Lung microvascular endothelial cell (primary cell): ENCODE data around the gene GGA1. TPM values are rescaled to one million over a fixed set of nuclear protein-coding genes. Genes with fewer than 3 reads are reported as not detected.
"Not testable (repeated sequence)": the region's sequence is repeated elsewhere in the genome, so short reads cannot be mapped to it uniquely, and the experiment has no call there.

ENCODE experiments used
- DNase-seq, 2 donors: peaks; one replicate each; pipeline versions ENCODE4 v3.0.0 to v3.0.0-alpha.2; 2010; ENCODE audit warnings: low read depth in 2 of 2
- total RNA-seq: library from RNA; depleted of rRNA; stranded (reverse); fragments of >200 nt; gene quantifications from 2 replicates; pipeline ENCODE4 v1.2.1, GENCODE V29; 2014

The GGA1 gene
- total RNA-seq, 1 donor from 2014 or later: 85.3 TPM

GRCh38 chr22:37607935-37608476 lies 628 bp upstream of the GGA1 start:
- DNase-seq: no peak

DNA sequence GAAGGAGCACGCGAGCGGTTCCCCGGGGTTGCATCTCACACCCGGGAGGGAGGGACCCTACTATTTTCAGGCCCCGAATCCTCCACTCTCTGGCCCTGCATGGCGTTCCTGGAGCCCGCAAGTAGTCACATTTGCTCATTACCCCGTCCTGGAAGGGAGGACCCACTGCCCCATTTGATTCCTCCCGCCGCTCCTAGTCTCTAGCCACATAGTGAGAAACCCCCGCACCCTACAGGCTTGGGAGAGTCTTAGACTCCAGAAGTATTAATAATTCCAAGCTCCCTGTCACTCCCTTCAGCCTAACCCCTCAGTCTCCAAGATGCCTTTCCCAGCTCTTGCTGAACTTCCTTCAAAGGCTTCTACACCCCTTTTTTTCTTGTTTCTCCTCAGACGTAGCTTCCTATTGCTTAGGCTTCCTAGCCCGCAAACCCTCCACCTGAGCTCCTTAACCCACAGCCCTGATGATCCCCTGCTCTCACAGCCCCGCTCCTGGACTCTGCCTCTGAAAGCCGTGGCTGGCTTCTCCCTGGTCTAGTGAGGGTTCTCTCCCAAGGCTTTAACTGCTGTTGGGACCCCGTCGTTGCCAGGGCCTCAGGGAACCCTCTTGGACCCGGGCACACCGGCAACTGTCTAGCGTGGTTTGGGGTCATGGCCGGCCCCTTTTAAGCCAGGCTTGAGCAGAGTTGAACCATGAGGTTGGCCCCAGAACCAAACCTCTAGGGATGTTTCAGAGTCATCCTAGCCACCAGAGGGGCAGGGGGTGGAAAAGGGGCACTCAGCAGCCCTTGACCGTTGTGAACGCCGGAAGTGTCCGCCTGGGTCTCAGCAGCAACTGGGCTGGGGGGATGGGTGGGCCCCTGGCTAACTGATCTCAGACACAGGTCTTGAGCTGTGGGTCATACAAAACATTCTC lies 862 bp downstream of the GGA1 start:
- DNase-seq: peak; percentile 13 to 29

DNA sequence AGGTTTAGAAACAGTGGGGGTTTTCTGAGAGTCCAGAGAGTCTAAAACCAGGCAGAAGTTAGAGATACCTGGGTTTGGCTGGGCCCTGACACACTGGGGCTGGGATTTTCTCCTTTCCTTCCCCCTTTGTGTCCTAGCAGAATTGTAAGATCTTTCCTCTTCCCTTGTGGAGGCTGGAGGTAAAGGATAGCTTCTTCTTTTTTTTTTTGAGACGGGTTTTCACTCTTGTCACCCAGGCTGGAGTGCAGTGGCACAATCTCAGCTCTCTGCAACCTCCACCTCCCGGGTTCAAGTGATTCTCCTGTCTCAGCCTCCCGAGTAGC lies 1.5 kb downstream of the GGA1 start:
- not testable (repeated sequence) for DNase-seq

GRCh38 chr22:37610480-37611129 lies 2.0 kb downstream of the GGA1 start:
- peak in 1 of 2 donors; percentile 22 for DNase-seq

- no peak for DNase-seq
Measured at GRCh38 chr22:37611207-37611606, 2.6 kb downstream of the GGA1 start.

- DNase-seq: no peak
Measured at GRCh38 chr22:37616201-37617083, 7.8 kb downstream of the GGA1 start.

DNA sequence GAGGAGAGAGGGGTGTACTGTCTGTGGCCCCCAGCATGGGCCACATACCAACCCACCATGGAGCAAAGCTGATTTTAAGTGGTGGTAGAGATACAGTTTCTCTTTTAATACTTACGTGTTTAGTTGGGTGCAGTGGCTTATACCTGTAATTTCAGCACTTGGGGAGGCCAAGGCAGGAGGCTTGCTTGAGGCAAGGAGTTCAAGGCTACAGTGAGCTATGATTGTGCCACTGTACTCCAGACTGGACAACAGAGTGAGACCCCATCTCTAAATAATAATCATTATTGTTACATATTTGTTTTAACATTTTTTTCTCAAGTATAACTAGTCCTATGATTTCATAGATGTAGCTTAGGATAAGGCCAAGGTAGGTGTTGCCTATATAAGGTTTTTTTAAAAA lies 8.8 kb downstream of the GGA1 start:
- DNase-seq: no peak

GRCh38 chr22:37618072-37618656 lies 9.5 kb downstream of the GGA1 start:
- no peak for DNase-seq

GRCh38 chr22:37618674-37619073 lies 10.0 kb downstream of the GGA1 start:
- DNase-seq: no peak

DNA sequence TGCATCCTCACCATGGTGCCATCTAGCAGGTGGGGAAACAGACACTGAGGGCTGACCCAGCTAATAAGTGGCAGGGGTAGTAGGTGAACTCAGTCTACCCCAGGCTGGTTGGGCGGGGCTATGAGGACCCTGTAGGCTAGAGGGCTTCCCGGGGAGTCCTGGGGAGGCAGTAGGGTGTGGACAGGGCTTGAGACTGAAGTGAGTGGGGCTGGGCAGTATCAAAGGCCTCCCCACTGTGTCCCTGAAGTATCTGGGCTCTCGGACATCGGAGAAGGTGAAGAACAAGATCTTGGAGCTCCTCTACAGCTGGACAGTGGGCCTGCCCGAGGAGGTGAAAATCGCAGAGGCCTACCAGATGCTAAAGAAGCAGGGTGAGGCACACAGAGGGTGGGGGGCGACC lies 11.4 kb downstream of the GGA1 start:
- DNase-seq: no peak

DNA sequence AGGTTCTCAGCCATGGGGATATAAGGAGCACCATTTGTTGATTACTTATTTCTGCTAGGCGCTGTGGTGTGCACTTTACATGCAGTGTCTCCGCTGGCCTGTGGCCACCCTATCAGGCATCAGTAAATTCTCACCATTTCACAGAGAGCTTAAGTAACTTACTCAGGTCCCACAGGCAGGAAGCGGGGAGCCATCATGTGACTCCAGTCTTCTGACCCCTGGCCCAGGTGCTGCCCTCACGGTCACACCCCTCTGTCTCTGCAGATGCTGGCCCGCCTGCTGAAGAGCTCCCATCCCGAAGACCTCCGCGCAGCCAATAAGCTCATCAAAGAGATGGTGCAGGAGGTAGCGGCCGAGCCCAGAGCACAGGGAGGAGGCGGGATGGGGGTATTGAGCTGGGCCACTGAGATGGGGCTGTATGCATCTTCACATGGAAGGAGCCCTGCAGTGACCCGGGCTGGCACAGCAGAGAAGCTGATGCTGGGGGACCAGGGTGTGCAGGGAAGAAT lies 12.8 kb downstream of the GGA1 start:
- no peak for DNase-seq

DNA sequence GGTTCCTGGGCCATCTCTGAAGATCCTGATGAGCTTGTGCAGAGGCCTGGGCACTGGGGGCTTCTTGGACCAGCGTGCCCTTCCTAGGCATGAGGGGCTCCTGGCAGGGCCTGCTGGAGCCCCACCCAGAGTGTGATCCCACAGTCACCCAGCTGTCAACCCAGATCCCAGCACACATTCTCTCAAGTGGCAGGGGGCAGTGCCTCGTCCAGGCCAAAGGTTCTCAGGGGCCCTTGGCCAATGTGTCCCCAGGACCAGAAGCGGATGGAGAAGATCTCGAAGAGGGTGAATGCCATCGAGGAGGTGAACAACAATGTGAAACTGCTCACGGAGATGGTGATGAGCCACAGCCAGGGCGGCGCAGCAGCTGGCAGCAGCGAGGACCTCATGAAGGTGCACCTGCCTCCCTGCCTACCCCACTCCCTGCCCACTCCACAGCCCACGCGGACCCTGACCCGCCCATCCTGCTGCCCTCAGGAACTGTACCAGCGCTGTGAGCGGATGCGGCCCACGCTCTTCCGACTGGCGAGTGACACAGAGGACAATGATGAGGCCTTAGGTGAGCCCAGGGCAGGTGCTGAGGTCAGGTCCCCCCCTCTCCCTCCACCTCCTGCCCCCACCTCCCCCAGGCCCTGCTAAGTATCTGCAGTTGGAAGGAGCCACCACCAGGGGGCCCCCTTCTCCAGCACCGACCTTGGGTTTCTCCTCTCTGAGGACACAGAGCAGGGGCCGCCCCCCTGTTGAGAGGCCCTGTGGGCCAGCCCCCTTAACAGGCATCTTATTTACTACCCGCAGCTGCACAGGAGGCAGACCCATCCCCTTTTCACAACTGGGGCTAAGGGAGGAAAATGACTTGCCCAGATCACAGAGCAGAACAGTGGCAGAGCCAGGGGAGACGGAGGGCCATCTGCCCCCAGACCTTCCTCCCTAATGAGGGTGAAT lies 14.7 kb downstream of the GGA1 start:
- peak; percentile 51 to 69 for DNase-seq

DNA sequence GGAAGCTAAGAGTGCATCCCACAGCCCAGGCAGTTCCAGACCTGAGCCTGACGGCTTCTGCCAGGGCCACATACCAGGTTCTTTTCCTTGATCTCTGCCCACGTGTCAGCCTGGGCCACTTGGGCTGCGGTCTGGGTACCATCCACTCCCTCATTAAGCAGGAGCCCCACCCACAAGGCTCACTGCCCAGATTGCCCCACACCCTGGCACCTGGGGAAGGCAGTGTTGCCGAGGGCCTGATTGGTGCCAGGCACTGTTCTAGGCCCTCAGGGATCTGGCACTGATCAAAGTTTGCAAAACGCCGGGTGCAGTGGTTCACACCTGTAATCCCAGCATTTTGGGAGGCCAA lies 15.4 kb downstream of the GGA1 start:
- DNase-seq: no peak

DNA sequence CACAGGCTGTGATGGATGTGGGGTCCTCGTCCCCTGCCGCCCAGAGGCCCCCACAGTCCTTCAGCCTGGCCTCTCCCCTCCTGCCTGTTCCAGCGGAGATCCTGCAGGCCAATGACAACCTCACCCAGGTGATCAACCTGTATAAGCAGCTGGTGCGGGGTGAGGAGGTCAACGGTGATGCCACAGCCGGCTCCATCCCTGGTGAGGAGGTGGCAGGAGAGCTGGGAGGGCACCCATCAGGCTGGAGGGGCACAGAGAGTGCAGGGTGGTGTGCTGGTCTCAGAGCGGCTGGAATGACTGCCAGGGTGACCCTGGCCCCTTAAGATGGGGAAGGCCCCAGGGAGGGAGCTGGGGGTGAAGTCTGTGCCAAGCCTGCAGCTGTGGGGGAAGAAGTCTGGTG lies 16.2 kb downstream of the GGA1 start:
- no peak for DNase-seq

DNA sequence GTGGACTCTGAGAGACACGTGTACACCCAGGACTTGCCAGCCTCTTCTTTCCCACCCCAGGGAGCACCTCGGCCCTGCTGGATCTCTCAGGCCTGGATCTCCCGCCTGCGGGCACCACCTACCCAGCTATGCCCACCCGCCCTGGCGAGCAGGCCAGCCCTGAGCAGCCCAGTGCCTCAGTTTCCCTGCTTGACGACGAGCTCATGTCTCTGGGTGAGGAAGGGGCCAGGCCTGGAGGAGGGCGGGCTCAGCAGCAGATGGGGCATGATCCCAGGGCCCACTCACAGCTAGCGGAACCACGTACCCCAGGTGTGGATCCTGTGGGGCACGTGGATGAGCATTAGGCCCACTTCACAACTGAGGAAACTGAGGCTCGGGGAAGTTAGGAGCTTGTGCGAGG lies 17.1 kb downstream of the GGA1 start:
- DNase-seq: no peak

DNA sequence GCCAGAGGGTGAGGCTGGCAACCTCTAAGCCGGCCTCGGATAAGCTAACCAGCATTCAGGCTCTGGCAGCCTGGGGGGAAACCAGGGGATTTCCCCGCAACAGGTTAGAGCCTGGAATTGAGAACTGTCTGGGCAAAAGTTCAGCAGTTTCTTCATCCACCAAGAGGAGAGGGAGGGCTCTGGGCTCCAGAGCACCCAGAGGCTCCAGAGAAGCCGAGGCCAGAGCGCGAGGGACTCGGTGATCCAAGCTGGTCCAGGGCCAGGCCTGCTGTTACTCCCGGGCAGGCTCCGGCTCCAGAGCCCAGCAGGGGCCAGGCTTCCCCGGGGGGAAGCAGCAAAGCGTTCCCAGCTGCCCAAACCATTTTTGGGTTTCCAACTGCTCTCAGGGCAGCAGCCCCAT lies 17.5 kb downstream of the GGA1 start:
- DNase-seq: no peak

GRCh38 chr22:37626556-37627075 lies 18.0 kb downstream of the GGA1 start:
- DNase-seq: no peak

GRCh38 chr22:37627121-37627520 lies 18.5 kb downstream of the GGA1 start:
- DNase-seq: no peak

DNA sequence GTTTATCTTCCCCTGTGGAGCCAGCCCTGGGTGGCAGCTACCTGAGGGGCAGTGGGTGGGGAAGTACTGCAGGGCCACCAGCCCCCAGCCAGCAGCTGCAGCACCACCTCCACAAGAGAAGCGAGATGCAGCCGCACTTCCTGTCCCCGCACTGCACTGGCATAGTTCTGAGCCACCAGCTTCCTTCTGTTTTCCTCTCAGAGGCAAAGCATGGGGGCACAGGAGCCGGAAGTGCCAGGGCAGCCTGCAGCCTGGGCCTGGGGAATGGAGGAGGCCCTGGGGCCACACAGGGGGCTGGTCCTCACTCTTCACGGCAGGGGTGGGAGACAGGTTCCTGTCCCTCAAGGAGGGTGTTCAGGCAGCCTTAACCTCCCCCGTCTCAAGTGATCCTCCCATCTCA lies 18.9 kb downstream of the GGA1 start:
- DNase-seq: no peak

- DNase-seq: no peak
Measured at GRCh38 chr22:37628830-37629229, 20.2 kb downstream of the GGA1 start.
